ENCODE measurements around the gene HAGH. TPM values are rescaled to one million over a fixed set of nuclear protein-coding genes. Genes with fewer than 3 reads are reported as not detected.
"Not testable (repeated sequence)": the region's sequence is repeated elsewhere in the genome, so short reads cannot be mapped to it uniquely, and the experiment has no call there.

Gene HAGH
- total RNA-seq, 5 donors from 2014 or later (not counting 1 experiment from before 2014, with no cell fraction given) = 37.6 to 102 (median 70.7) TPM

DNA sequence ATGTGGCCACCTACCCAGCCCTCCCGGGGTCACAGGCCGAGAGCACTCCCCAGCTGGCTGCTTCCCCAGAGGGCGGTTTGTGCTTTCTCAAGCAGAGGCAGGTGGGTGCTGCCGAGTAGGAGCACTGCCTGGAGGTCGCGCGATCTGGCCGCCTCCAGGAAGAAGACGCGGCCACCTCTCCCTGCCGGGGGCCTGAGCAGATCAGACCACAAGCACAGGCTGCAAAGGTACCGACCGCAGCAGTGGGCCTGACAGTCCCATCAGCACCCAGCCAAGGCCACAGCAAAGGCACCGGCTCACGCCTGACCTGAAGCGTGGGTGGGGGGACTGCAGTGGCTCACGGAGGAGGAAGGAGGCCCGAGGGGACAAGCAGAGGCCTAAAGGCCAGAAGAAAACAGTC lies 17.9 kb downstream of the HAGH start:
- H3K4me3 Mint-ChIP-seq = no peak overlapping the region
- ATAC-seq (replicated peaks in 1 of 4) = no peak
- no peak overlapping the region for H3K4me3 ChIP-seq (ENCODE audit: control insufficient read depth in 1 of 2, extremely low read depth in 1 of 2, low read length in 1 of 2)
- no peaks in the 10 kb centered on the region for H3K9me3 ChIP-seq
- H3K4me1 Mint-ChIP-seq = peaks cover 7 to 10% (median 9%) of the 10 kb centered on the region in 3 donors
- 87% methylated on average over 16 of the region's 18 CpGs for WGBS (ENCODE audit: insufficient coverage)
- ChIA-PET CTCF (no interaction called here), POLR2A (no interaction called here)
- no peaks in the 10 kb centered on the region for H3K9me3 Mint-ChIP-seq
- no peaks in the 10 kb centered on the region for H3K27me3 ChIP-seq (replicated peaks in 1 of 2; ENCODE audit: control insufficient read depth in 2 of 2, extremely low read depth in 1 of 2, insufficient read depth in 2 of 2, low read length in 1 of 2)
- H3K4me1 ChIP-seq (ENCODE audit: control insufficient read depth in 1 of 2, extremely low read depth in 1 of 2, insufficient read depth in 2 of 2, low read length in 2 of 2) = no peaks in the 10 kb centered on the region
- H3K27me3 Mint-ChIP-seq = no peaks in the 10 kb centered on the region
- H3K27ac Mint-ChIP-seq = no peak overlapping the region
- no peak for DNase-seq
- H3K27ac ChIP-seq (ENCODE audit: low read length) = no peak overlapping the region
- H3K36me3 Mint-ChIP-seq = peaks cover 24% of the 10 kb centered on the region
- peaks cover 22 to 42% of the 10 kb centered on the region in 2 donors for H3K36me3 ChIP-seq (ENCODE audit: control insufficient read depth in 2 of 2, extremely low read depth in 1 of 2, insufficient read depth in 1 of 2, low read length in 1 of 2)

DNA sequence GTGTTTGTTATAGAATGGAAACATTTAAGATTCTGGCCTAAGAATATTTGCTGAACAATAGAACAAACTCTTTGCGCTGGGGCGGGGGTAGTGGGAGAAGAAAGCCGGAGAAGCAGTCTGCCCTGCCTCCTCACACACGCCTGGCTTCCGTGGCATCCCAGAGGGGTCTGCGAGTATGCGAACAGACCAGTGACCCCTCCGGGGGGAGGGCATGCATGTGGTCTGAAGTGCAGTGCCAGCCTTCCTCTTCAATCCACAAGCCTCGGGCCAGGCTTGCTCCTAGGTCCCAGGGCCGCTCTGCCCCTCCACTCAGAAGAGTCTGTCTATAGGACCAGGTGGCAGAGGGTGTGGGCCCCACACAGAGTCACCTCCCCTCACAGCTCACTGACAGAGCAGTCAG lies 19.0 kb downstream of the HAGH start:
- no peak for ATAC-seq (replicated peaks in 1 of 4)
- no peak overlapping the region for H3K27ac ChIP-seq (ENCODE audit: low read length)
- H3K4me1 Mint-ChIP-seq = peaks cover 0 to 3% (median 2%) of the 10 kb centered on the region in 3 donors
- H3K4me3 Mint-ChIP-seq = no peak overlapping the region
- H3K9me3 ChIP-seq = no peaks in the 10 kb centered on the region
- peaks cover 18% of the 10 kb centered on the region for H3K36me3 Mint-ChIP-seq
- no peak overlapping the region for H3K27ac Mint-ChIP-seq
- ChIA-PET CTCF (no interaction called here), POLR2A (no interaction called here)
- H3K27me3 ChIP-seq (replicated peaks in 1 of 2; ENCODE audit: control insufficient read depth in 2 of 2, extremely low read depth in 1 of 2, insufficient read depth in 2 of 2, low read length in 1 of 2) = no peaks in the 10 kb centered on the region
- H3K27me3 Mint-ChIP-seq = no peaks in the 10 kb centered on the region
- no peaks in the 10 kb centered on the region for H3K9me3 Mint-ChIP-seq
- WGBS (ENCODE audit: insufficient coverage) = 97% methylated on average over 6 of the region's 10 CpGs
- no peak overlapping the region for H3K4me3 ChIP-seq (ENCODE audit: control insufficient read depth in 1 of 2, extremely low read depth in 1 of 2, low read length in 1 of 2)
- DNase-seq = no peak
- no peaks in the 10 kb centered on the region for H3K4me1 ChIP-seq (ENCODE audit: control insufficient read depth in 1 of 2, extremely low read depth in 1 of 2, insufficient read depth in 2 of 2, low read length in 2 of 2)
- H3K36me3 ChIP-seq (ENCODE audit: control insufficient read depth in 2 of 2, extremely low read depth in 1 of 2, insufficient read depth in 1 of 2, low read length in 1 of 2) = peaks cover 22 to 34% of the 10 kb centered on the region in 2 donors

DNA sequence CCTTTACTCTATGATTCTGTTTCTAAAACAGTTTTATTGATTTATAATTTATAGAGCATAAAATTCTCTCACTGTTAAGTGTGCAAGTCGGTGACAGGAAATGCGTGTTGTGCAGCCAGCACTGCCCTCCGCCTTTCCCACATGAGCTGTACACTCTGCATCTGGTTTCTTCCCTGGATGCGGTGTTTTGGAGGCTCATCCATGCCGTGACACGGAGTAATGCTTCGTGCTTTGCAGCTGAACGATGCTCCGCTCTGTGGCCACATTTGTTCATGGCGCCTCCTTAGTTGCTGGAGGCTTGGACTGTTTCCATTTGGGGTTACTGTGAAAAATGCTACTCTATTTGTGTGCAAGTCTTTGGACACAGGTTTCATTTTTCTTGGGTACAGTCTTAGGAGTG lies 25.9 kb downstream of the HAGH start:
- Histone ChIP-seq H3K9me3 (no peaks in the 10 kb centered on the region), H3K36me3 (ENCODE audit: control insufficient read depth in 2 of 2, extremely low read depth in 1 of 2, insufficient read depth in 1 of 2, low read length in 1 of 2) (no peaks in the 10 kb centered on the region), H3K4me3 (ENCODE audit: control insufficient read depth in 1 of 2, extremely low read depth in 1 of 2, low read length in 1 of 2) (no peak overlapping the region), H3K4me1 (ENCODE audit: control insufficient read depth in 1 of 2, extremely low read depth in 1 of 2, insufficient read depth in 2 of 2, low read length in 2 of 2) (no peaks in the 10 kb centered on the region), H3K27me3 (replicated peaks in 1 of 2; ENCODE audit: control insufficient read depth in 2 of 2, extremely low read depth in 1 of 2, insufficient read depth in 2 of 2, low read length in 1 of 2) (no peaks in the 10 kb centered on the region), H3K27ac (ENCODE audit: low read length) (no peak overlapping the region)
- DNase-seq (no peak), ATAC-seq (replicated peaks in 1 of 4) (no peak)
- WGBS (ENCODE audit: insufficient coverage) = 90% methylated on average over 10 of the region's 10 CpGs
- Mint-ChIP-seq H3K36me3 (peaks cover 6% of the 10 kb centered on the region), H3K4me3 (no peak overlapping the region), H3K27me3 (no peaks in the 10 kb centered on the region), H3K4me1 (no peaks in the 10 kb centered on the region), H3K9me3 (peaks cover 0 to 7% (median 0%) of the 10 kb centered on the region in 3 donors), H3K27ac (no peak overlapping the region)
- POLR2A ChIA-PET = no interaction called here
- CTCF ChIA-PET = no interaction called here

DNA sequence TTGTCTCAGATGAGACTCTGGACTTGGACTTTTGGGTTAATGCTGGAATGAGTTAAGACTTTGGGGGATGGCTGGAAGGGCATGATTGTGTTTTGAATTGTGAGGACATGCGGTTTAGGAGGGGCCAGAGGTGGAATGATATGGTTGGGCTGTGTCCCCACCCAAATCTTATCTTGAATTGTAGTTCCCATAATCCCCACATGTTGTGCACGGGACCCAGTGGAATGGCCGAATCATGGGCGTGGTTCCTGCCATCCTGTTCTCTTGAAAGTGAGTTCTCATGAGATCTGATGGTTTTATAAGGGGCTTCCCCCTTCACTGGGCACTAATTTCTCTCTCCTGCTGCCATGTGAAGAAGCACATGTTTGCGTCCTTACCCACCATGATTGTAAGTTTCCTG lies 27.4 kb downstream of the HAGH start:
- H3K9me3 Mint-ChIP-seq; H3K27ac ChIP-seq (ENCODE audit: low read length); DNase-seq; H3K9me3 ChIP-seq; H3K4me1 ChIP-seq (ENCODE audit: control insufficient read depth in 1 of 2, extremely low read depth in 1 of 2, insufficient read depth in 2 of 2, low read length in 2 of 2); H3K27me3 ChIP-seq (replicated peaks in 1 of 2; ENCODE audit: control insufficient read depth in 2 of 2, extremely low read depth in 1 of 2, insufficient read depth in 2 of 2, low read length in 1 of 2); CTCF ChIA-PET; H3K36me3 Mint-ChIP-seq; ATAC-seq (replicated peaks in 1 of 4); H3K27ac Mint-ChIP-seq; H3K4me1 Mint-ChIP-seq; POLR2A ChIA-PET; H3K4me3 Mint-ChIP-seq; H3K4me3 ChIP-seq (ENCODE audit: control insufficient read depth in 1 of 2, extremely low read depth in 1 of 2, low read length in 1 of 2); H3K36me3 ChIP-seq (ENCODE audit: control insufficient read depth in 2 of 2, extremely low read depth in 1 of 2, insufficient read depth in 1 of 2, low read length in 1 of 2); H3K27me3 Mint-ChIP-seq: not testable (repeated sequence)
- WGBS (ENCODE audit: insufficient coverage) = no CpG with 5 or more reads among the region's 5 CpGs

DNA sequence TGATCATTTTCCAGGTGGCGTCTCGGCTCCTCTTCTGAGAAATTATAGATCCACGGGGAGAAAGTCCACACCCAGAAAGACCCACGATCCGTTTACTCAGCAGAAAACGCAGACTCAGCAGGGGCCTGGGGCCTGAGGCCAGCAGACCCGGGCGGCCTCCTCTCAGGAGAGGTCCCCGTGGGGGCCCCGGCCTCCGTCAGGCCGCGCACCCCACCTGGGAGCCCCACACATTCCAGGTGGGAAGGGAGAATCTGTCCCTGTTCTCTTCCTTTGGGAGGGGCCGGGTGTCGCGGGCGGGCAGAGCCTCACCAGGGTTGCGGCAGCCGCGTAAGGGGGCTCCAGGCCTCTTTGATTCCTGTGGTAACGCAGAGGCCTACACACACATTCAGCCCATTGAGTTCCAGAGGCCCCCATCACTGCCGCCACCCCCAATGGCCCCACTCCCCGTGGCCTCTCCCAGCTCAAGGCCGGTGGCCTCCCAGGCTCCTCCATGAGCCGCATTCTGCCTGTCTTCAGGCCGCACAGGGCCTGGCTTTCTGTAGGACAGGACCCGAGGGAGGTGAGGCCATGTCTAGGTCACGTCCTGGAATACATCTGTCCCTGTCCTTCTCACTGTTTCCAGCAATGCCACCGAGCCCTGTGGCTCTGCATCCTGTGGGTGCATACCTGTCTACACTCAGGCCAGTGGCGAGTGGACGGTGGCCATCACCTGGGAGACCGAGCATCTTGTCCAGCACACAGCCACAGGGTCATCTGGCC lies 31.5 kb downstream of the HAGH start:
- no peak overlapping the region for H3K4me3 Mint-ChIP-seq

DNA sequence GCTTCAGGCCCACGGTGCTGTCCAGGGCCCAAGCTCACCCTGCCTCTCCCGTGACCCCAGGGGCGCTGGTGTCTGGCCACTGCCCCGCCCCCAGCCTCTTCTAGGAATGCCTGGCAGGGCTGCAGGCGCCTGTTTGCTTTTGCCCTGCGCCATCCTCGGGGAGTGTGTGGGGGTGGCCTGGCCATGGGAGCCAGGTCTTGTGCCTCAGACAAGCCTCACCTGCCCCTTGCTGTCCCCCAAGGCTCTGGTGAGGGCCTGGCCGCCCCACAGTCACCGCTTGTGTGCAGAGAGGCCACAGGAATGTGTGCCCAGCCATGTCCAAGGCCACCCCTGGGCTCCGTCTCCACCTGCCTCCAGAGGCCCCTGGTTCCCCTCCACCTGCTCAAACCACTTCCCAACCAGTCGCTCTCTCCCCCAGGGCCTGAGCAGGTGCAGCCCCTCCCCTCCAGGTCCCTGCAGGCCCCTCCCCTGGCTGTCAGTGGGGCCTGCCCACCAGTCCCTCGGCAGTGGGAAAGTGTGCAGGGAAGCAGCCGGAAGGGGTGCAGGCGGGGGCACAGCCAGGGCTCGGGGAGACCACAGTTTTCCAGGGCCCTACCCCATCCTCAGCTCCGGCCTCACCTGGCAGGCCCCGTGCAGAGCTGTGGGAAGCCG lies 32.3 kb downstream of the HAGH start:
- H3K27me3 Mint-ChIP-seq = no peaks in the 10 kb centered on the region
- WGBS (ENCODE audit: insufficient coverage) = 81% methylated on average over 14 of the region's 18 CpGs
- H3K4me1 Mint-ChIP-seq = no peaks in the 10 kb centered on the region
- ChIA-PET POLR2A (no interaction called here), CTCF (no interaction called here)
- Histone ChIP-seq H3K27me3 (replicated peaks in 1 of 2; ENCODE audit: control insufficient read depth in 2 of 2, extremely low read depth in 1 of 2, insufficient read depth in 2 of 2, low read length in 1 of 2) (no peaks in the 10 kb centered on the region), H3K27ac (ENCODE audit: low read length) (no peak overlapping the region), H3K4me1 (ENCODE audit: control insufficient read depth in 1 of 2, extremely low read depth in 1 of 2, insufficient read depth in 2 of 2, low read length in 2 of 2) (peaks cover 0 to 4% of the 10 kb centered on the region in 2 experiments), H3K4me3 (ENCODE audit: control insufficient read depth in 1 of 2, extremely low read depth in 1 of 2, low read length in 1 of 2) (no peak overlapping the region), H3K36me3 (ENCODE audit: control insufficient read depth in 2 of 2, extremely low read depth in 1 of 2, insufficient read depth in 1 of 2, low read length in 1 of 2) (peaks cover 10 to 11% of the 10 kb centered on the region in 2 donors), H3K9me3 (no peaks in the 10 kb centered on the region)
- H3K9me3 Mint-ChIP-seq = peaks cover 0 to 5% (median 0%) of the 10 kb centered on the region in 3 donors
- no peak for DNase-seq
- peaks cover 3% of the 10 kb centered on the region for H3K36me3 Mint-ChIP-seq
- ATAC-seq (replicated peaks in 1 of 4) = no peak
- no peak overlapping the region for H3K27ac Mint-ChIP-seq
- H3K4me3 Mint-ChIP-seq = no peak overlapping the region

More for the DNA sequence above, 31.5 kb downstream of the HAGH start:
- Histone ChIP-seq H3K27me3 (replicated peaks in 1 of 2; ENCODE audit: control insufficient read depth in 2 of 2, extremely low read depth in 1 of 2, insufficient read depth in 2 of 2, low read length in 1 of 2) (no peaks in the 10 kb centered on the region), H3K9me3 (no peaks in the 10 kb centered on the region), H3K4me3 (ENCODE audit: control insufficient read depth in 1 of 2, extremely low read depth in 1 of 2, low read length in 1 of 2) (no peak overlapping the region), H3K27ac (ENCODE audit: low read length) (no peak overlapping the region), H3K4me1 (ENCODE audit: control insufficient read depth in 1 of 2, extremely low read depth in 1 of 2, insufficient read depth in 2 of 2, low read length in 2 of 2) (peaks cover 0 to 4% of the 10 kb centered on the region in 2 experiments), H3K36me3 (ENCODE audit: control insufficient read depth in 2 of 2, extremely low read depth in 1 of 2, insufficient read depth in 1 of 2, low read length in 1 of 2) (peaks cover 3 to 4% of the 10 kb centered on the region in 2 donors)
- no peak for ATAC-seq (replicated peaks in 1 of 4)
- Mint-ChIP-seq H3K4me1 (no peaks in the 10 kb centered on the region), H3K9me3 (peaks cover 0 to 7% (median 0%) of the 10 kb centered on the region in 3 donors), H3K27ac (no peak overlapping the region), H3K36me3 (peaks cover 3% of the 10 kb centered on the region), H3K27me3 (no peaks in the 10 kb centered on the region)
- DNase-seq = no peak
- POLR2A ChIA-PET = no interaction called here
- CTCF ChIA-PET = no interaction called here
- 92% methylated on average over 17 of the region's 32 CpGs for WGBS (ENCODE audit: insufficient coverage)

Data from T-cell (primary cell).